K562 (cell line): ENCODE data around the gene SYT14. TPM values are rescaled to one million over a fixed set of nuclear protein-coding genes. Genes with fewer than 3 reads are reported as not detected.

Experiments used
- polyA plus RNA-seq, 8 experiments: library from polyadenylated mRNA; depleted of rRNA in 4 of 8; stranded (reverse) in 5 of 8; unstranded in 3 of 8; fragments of >200 nt; fragmentation: Nextera tagmentation in 2 of 8; fragmentation: Illumina TruSeq in 1 of 8; extraction: Ambion mirVana in 2 of 8; extraction: Trizol in 1 of 8; gene quantifications; 2 replicates each; pipeline versions ENCODE4 v1.2.1 to v1.2.3, GENCODE V29; 2011 to 2014; ENCODE audit warnings: inconsistent platforms in 1 of 8, missing spikeins in 1 of 8
- total RNA-seq, 7 experiments: library from RNA; depleted of rRNA in 6 of 7; stranded (reverse); fragments of >200 nt in 6 of 7; fragmentation: Illumina TruSeq in 2 of 7; extraction: Trizol in 2 of 7; gene quantifications; 2 replicates each; pipeline versions ENCODE4 v1.2.1 to v1.2.3, GENCODE V29; 2011 to 2021; ENCODE audit warnings: low replicate concordance in 1 of 7

The SYT14 gene
- total and polyA plus RNA-seq, 9 of the 15 experiments (the other 6 are each of a cell fraction or from before 2014, with no cell fraction given), result 0.01 to 0.04 TPM; not detected in 7

Other genes with a start within 250 kb of the SYT14 start
- gene HSD11B1, start 233.4 kb upstream of the SYT14 start, total RNA-seq (2014; rRNA removed), result not detected in 2 replicates
- not detected in 2 replicates for gene HSD11B1, start 233.4 kb upstream of the SYT14 start, total RNA-seq (2014; rRNA removed; fragmentation: Illumina TruSeq; extraction: Trizol)
- not detected in 2 replicates for gene HSD11B1, start 233.4 kb upstream of the SYT14 start, total RNA-seq (2015; rRNA removed; fragmentation: Illumina TruSeq; extraction: Trizol)
- 0.16 TPM in 1 of 2 replicates, not detected in the other for gene HSD11B1, start 233.4 kb upstream of the SYT14 start, total RNA-seq (2021)
- gene HSD11B1, start 233.4 kb upstream of the SYT14 start, polyA plus RNA-seq (2011; rRNA removed), result not detected in 2 replicates
- not detected in 2 replicates for gene HSD11B1, start 233.4 kb upstream of the SYT14 start, polyA plus RNA-seq (2014; fragmentation: Illumina TruSeq; extraction: Trizol)
- under 1 TPM in 1 of 2 experiments, not detected in 1; 0.04 TPM for gene HSD11B1, start 233.4 kb upstream of the SYT14 start, polyA plus RNA-seq (2014; fragmentation: Nextera tagmentation; extraction: Ambion mirVana)
- gene HSD11B1, start 233.4 kb upstream of the SYT14 start, polyA plus RNA-seq (2014; rRNA removed), result not detected in 2 replicates
- 1.1 TPM in 1 of 2 replicates, not detected in the other for gene TRAF3IP3, start 182.2 kb upstream of the SYT14 start, total RNA-seq (2014; rRNA removed)
- gene TRAF3IP3, start 182.2 kb upstream of the SYT14 start, total RNA-seq (2014; rRNA removed; fragmentation: Illumina TruSeq; extraction: Trizol), result 0.15 and 0.26 TPM in 2 replicates
- 0.34 and 0.36 TPM in 2 replicates for gene TRAF3IP3, start 182.2 kb upstream of the SYT14 start, total RNA-seq (2015; rRNA removed; fragmentation: Illumina TruSeq; extraction: Trizol)
- gene TRAF3IP3, start 182.2 kb upstream of the SYT14 start, total RNA-seq (2021), result 0.56 and 0.80 TPM in 2 replicates
- gene TRAF3IP3, start 182.2 kb upstream of the SYT14 start, polyA plus RNA-seq (2011; rRNA removed), result 0.06 and 0.12 TPM in 2 replicates
- gene TRAF3IP3, start 182.2 kb upstream of the SYT14 start, polyA plus RNA-seq (2014; fragmentation: Illumina TruSeq; extraction: Trizol), result 0.31 TPM in 1 of 2 replicates, not detected in the other
- gene TRAF3IP3, start 182.2 kb upstream of the SYT14 start, polyA plus RNA-seq (2014; fragmentation: Nextera tagmentation; extraction: Ambion mirVana), result under 1 TPM; 0.21 to 0.45 TPM
- 0.29 and 0.57 TPM in 2 replicates for gene TRAF3IP3, start 182.2 kb upstream of the SYT14 start, polyA plus RNA-seq (2014; rRNA removed)
- gene C1orf74, start 153.7 kb upstream of the SYT14 start, total RNA-seq (2014; rRNA removed), result 4.0 and 4.3 TPM in 2 replicates
- 5.7 and 6.5 TPM in 2 replicates for gene C1orf74, start 153.7 kb upstream of the SYT14 start, total RNA-seq (2014; rRNA removed; fragmentation: Illumina TruSeq; extraction: Trizol)
- 5.7 and 6.5 TPM in 2 replicates for gene C1orf74, start 153.7 kb upstream of the SYT14 start, total RNA-seq (2015; rRNA removed; fragmentation: Illumina TruSeq; extraction: Trizol)
- 4.7 and 4.9 TPM in 2 replicates for gene C1orf74, start 153.7 kb upstream of the SYT14 start, total RNA-seq (2021)
- 5.8 and 7.4 TPM in 2 replicates for gene C1orf74, start 153.7 kb upstream of the SYT14 start, polyA plus RNA-seq (2011; rRNA removed)
- 5.3 and 5.7 TPM in 2 replicates for gene C1orf74, start 153.7 kb upstream of the SYT14 start, polyA plus RNA-seq (2014; fragmentation: Illumina TruSeq; extraction: Trizol)
- 1 to 10 TPM; 5.7 to 7.6 TPM for gene C1orf74, start 153.7 kb upstream of the SYT14 start, polyA plus RNA-seq (2014; fragmentation: Nextera tagmentation; extraction: Ambion mirVana)
- 4.0 and 4.9 TPM in 2 replicates for gene C1orf74, start 153.7 kb upstream of the SYT14 start, polyA plus RNA-seq (2014; rRNA removed)
- gene IRF6, start 132.1 kb upstream of the SYT14 start, total RNA-seq (2014; rRNA removed), result 0.32 and 0.37 TPM in 2 replicates
- gene IRF6, start 132.1 kb upstream of the SYT14 start, total RNA-seq (2014; rRNA removed; fragmentation: Illumina TruSeq; extraction: Trizol), result 0.22 and 0.25 TPM in 2 replicates
- gene IRF6, start 132.1 kb upstream of the SYT14 start, total RNA-seq (2015; rRNA removed; fragmentation: Illumina TruSeq; extraction: Trizol), result 0.08 and 0.11 TPM in 2 replicates
- 0.20 and 0.29 TPM in 2 replicates for gene IRF6, start 132.1 kb upstream of the SYT14 start, total RNA-seq (2021)
- gene IRF6, start 132.1 kb upstream of the SYT14 start, polyA plus RNA-seq (2011; rRNA removed), result 0.64 and 0.65 TPM in 2 replicates
- 0.10 and 0.15 TPM in 2 replicates for gene IRF6, start 132.1 kb upstream of the SYT14 start, polyA plus RNA-seq (2014; fragmentation: Illumina TruSeq; extraction: Trizol)
- under 1 TPM; 0.04 to 0.17 TPM for gene IRF6, start 132.1 kb upstream of the SYT14 start, polyA plus RNA-seq (2014; fragmentation: Nextera tagmentation; extraction: Ambion mirVana)
- 0.03 and 0.11 TPM in 2 replicates for gene IRF6, start 132.1 kb upstream of the SYT14 start, polyA plus RNA-seq (2014; rRNA removed)
- 10.6 and 11.9 TPM in 2 replicates for gene UTP25, start 110.2 kb upstream of the SYT14 start, total RNA-seq (2014; rRNA removed)
- gene UTP25, start 110.2 kb upstream of the SYT14 start, total RNA-seq (2014; rRNA removed; fragmentation: Illumina TruSeq; extraction: Trizol), result 17.6 and 18.4 TPM in 2 replicates
- gene UTP25, start 110.2 kb upstream of the SYT14 start, total RNA-seq (2015; rRNA removed; fragmentation: Illumina TruSeq; extraction: Trizol), result 15.3 and 16.6 TPM in 2 replicates
- gene UTP25, start 110.2 kb upstream of the SYT14 start, total RNA-seq (2021), result 10.7 and 12.0 TPM in 2 replicates
- 10.4 and 12.8 TPM in 2 replicates for gene UTP25, start 110.2 kb upstream of the SYT14 start, polyA plus RNA-seq (2011; rRNA removed)
- gene UTP25, start 110.2 kb upstream of the SYT14 start, polyA plus RNA-seq (2014; fragmentation: Illumina TruSeq; extraction: Trizol), result 13.1 and 15.7 TPM in 2 replicates
- 10 to 100 TPM in 1 of 2 experiments, 1 to 10 TPM in 1; 5.7 to 10.9 TPM for gene UTP25, start 110.2 kb upstream of the SYT14 start, polyA plus RNA-seq (2014; fragmentation: Nextera tagmentation; extraction: Ambion mirVana)
- gene UTP25, start 110.2 kb upstream of the SYT14 start, polyA plus RNA-seq (2014; rRNA removed), result 8.7 and 9.5 TPM in 2 replicates